GM13976 (cell line): ENCODE results near the gene NETO2.

Experiments used
- DNase-seq: peaks from one replicate; pipeline ENCODE4 v3.0.0; 2012; ENCODE audit warnings: low spot score
- in situ Hi-C: fragments of 300-500 bp; cut with MboI; formaldehyde crosslinking; loops from one replicate; pipeline ENCODE4 v1.12.0; 2022; ENCODE audit warnings: low sequenced_read_pairs, mixed read lengths, inconsistent platforms; ENCODE audit not compliant: unreplicated experiment
- TF ChIP-seq, protein P1 (sequence below): IDR thresholded peaks from 2 replicates; pipeline ENCODE4 v1.5.1; 2012; ENCODE audit warnings: borderline replicate concordance, mild to moderate bottlenecking; ENCODE audit not compliant: insufficient read depth; ENCODE audit errors: extremely low read depth, missing control alignments, control extremely low read depth

Gene NETO2

DNA sequence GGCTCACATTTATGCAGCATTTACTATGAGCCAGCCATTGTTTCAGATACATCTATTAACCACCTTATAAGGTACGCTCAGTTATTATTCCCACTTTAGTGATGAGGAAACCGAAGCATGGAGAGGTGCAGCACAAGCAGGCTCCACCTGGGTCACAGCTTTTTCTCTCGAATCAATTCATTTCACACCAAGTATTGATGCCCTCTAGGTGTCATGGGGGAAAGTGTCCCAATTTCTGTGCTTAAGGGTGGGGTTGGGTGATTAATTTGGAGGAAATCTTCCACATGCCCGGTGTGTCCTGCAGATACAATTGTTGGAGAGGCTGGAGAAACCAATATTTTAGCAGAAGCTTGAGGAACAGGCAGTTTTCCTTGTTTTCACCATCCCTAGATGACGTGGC lies 107.5 kb downstream of the NETO2 start:
- DNase-seq: no peak
- TF ChIP-seq, protein P1, sequence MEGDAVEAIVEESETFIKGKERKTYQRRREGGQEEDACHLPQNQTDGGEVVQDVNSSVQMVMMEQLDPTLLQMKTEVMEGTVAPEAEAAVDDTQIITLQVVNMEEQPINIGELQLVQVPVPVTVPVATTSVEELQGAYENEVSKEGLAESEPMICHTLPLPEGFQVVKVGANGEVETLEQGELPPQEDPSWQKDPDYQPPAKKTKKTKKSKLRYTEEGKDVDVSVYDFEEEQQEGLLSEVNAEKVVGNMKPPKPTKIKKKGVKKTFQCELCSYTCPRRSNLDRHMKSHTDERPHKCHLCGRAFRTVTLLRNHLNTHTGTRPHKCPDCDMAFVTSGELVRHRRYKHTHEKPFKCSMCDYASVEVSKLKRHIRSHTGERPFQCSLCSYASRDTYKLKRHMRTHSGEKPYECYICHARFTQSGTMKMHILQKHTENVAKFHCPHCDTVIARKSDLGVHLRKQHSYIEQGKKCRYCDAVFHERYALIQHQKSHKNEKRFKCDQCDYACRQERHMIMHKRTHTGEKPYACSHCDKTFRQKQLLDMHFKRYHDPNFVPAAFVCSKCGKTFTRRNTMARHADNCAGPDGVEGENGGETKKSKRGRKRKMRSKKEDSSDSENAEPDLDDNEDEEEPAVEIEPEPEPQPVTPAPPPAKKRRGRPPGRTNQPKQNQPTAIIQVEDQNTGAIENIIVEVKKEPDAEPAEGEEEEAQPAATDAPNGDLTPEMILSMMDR: no peak
- in situ Hi-C loops: no loop called here

DNA sequence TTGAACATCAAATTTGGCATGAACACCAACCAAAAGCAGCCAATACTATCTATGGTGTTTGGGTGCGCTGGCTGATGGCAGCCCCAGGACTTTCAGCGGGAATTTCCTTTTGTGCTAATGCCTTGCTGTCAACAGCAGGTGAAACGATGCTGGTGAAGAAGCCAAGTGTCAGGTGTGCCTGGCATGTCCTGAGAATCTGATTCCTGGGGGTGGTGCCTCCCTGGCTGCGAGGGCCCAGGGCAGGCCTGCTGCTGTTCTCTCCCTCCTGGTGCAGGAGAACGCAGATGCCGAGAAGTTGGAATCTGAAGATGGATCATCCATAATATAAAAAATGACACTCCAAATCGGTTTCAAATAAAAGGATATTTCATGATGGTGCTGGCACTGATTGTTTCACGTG lies 108.3 kb downstream of the NETO2 start:
- in situ Hi-C loops: no loop called here
- no peak for DNase-seq
- TF ChIP-seq, protein P1: no peak

DNA sequence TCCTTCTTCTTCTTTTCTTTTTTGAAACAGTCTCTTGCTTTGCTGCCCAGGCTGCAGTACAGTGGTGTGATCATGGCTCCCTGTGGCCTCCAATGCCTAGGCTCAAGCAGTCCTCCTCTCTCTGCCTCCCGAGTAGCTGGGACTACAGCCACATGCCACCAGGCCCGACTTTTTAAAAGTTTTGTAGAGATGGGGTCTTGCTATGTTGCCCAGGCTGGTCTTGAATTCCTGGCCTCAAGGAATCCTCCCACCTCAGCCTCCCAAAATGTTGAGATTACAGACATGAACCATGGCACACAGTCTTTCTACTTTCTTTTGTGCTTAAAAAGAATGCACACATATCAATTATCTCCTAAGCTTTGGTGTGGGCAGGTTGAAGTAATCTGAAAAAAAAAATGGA lies 109.3 kb downstream of the NETO2 start:
- in situ Hi-C loops: no loop called here
- TF ChIP-seq, protein P1: no peak
- DNase-seq: no peak

DNA sequence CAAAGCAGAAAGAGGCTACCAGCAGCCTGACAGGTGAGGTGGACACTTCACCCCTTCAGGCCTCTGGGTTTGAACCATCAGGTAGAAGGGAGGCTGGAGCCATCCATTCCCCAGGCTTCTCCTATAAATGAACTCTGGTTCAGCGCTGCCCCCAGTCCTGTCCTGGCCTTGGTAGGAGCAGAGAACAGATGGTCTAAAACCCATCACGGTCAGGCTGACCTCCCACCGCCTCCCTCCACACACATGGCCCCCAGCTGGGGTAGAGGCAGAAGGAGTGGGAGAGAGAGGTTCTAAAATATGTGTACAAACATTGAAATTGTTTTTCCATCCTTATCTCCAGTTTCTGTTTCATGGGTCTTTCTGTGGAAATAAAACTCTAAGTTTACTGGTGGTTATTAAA lies 110.6 kb downstream of the NETO2 start:
- DNase-seq: no peak
- TF ChIP-seq, protein P1: no peak
- in situ Hi-C loops: no loop called here

DNA sequence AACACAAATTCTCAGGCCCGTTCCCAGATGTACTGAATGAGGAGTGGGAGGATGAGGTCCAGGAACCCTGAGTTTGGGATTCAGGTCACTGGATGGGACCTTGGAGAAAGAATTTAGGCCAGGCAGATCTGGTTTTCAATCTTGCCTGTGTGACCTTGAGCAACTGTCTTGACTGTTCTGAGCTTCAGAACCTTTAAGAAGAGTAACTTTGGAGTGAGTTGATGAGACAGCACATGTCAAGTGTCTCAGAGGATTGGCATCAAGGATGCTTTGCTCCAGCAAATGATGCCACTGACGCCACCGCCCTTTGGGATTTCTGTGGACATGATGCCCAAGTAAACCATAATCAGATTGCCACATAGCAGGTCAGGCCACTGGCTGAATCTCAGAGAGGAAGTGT lies 114.0 kb downstream of the NETO2 start:
- in situ Hi-C loops: no loop called here
- TF ChIP-seq, protein P1: no peak
- no peak for DNase-seq

DNA sequence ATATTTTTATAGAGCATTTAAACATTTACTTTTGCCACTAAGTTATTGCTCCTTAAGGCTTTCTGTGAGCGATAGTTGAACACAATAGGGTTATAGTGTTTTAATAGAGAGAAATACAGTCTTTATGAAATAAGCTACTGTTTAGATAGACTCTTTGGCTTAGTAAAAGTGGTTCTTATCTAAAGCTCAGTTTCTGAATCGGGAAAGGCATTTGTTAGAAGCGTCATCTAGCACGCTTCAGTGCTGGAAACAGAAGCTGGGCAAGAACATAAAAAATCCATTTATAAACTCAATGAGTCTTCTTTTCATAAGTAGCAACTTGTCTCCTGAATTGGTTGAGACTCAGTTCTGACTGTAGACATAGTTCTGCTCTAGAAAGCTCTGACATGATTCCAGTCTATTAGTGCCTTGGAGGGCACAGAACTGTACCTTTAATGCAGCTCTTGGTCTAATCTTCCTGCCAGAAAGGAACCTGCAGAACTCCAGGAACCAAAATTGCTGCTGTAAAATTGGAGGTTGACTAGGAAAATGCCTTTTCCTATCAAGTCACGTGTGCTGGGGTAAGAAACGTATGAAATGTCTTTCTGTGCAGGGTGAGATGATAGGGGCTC lies 114.9 kb downstream of the NETO2 start:
- DNase-seq: no peak
- TF ChIP-seq, protein P1: no peak
- in situ Hi-C loops: no loop called here
